Endothelial cell of umbilical vein (primary cell): Measurements from ENCODE around the gene KIF22.

Source experiments
- EZH2 ChIP-seq: IDR thresholded peaks from 2 replicates; pipeline ENCODE4 v1.6.1; 2012; ENCODE audit warnings: borderline replicate concordance, low read depth, mild to moderate bottlenecking, moderate library complexity, low read length, inconsistent platforms; ENCODE audit not compliant: severe bottlenecking
- FOS ChIP-seq: IDR thresholded peaks from 2 replicates; pipeline ENCODE4 v1.6.1; 2011; ENCODE audit warnings: mild to moderate bottlenecking, low read length, moderate library complexity, borderline replicate concordance; ENCODE audit not compliant: insufficient read depth
- GATA2 ChIP-seq: IDR thresholded peaks from 2 replicates; pipeline ENCODE4 v1.7.0; 2011; ENCODE audit warnings: low read depth, mild to moderate bottlenecking, moderate library complexity, mixed read lengths, low read length; ENCODE audit not compliant: insufficient read length, insufficient read depth
- JUN ChIP-seq: IDR thresholded peaks from 2 replicates; pipeline ENCODE4 v1.6.1; 2011; ENCODE audit warnings: borderline replicate concordance, low read depth; ENCODE audit not compliant: insufficient read length, insufficient read depth
- POLR2A ChIP-seq: IDR thresholded peaks from 2 replicates; pipeline ENCODE4 v1.6.1; 2012; ENCODE audit warnings: low read depth, mild to moderate bottlenecking, control low read depth, low read length
- POLR2AphosphoS5 ChIP-seq: IDR thresholded peaks from 2 replicates; pipeline ENCODE4 v1.6.1; 2012; ENCODE audit warnings: low read depth, mild to moderate bottlenecking, control low read depth, low read length, moderate library complexity; ENCODE audit not compliant: insufficient read depth
- TF ChIP-seq, protein P1 (sequence below), 2 donors: IDR thresholded peaks; 1 replicate in 1 of 2; 2 replicates in 1 of 2; pipeline ENCODE4 v1.5.1; 2011; ENCODE audit warnings: low read length in 2 of 2, mild to moderate bottlenecking in 2 of 2, moderate library complexity in 2 of 2, control low read depth in 1 of 2, inconsistent platforms in 1 of 2, low read depth in 1 of 2; ENCODE audit not compliant: insufficient read depth in 1 of 2; ENCODE audit errors: extremely low read depth in 1 of 2
- TF ChIP-seq, protein P2 (sequence below): IDR thresholded peaks from 2 replicates; pipeline ENCODE4 v1.6.1; 2011; ENCODE audit not compliant: insufficient read depth, insufficient read length

DNA sequence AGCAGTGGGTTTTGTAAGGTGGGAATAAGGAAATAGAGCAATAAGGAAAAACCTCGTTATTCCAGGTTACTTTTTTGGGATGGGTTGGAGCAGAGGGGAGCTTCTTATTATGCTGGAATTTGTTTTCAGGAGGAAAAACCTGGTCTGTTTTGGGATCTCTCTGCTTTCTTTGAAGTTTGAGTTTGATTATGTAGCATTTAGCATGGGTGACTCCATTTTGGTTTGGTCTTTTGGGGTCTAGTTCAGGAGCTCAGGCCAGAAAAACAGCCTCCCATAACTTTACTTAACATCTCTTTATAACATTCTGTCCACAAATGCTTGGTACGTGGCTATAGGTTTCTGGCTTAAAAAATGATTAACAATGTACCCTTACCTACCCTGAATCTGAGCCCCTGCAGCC lies 21.0 kb upstream of the KIF22 start:
- TF ChIP-seq JUN (no peak), POLR2AphosphoS5 (no peak), EZH2 (no peak), POLR2A (no peak), GATA2 (no peak), FOS (no peak)
- TF ChIP-seq, protein P1, sequence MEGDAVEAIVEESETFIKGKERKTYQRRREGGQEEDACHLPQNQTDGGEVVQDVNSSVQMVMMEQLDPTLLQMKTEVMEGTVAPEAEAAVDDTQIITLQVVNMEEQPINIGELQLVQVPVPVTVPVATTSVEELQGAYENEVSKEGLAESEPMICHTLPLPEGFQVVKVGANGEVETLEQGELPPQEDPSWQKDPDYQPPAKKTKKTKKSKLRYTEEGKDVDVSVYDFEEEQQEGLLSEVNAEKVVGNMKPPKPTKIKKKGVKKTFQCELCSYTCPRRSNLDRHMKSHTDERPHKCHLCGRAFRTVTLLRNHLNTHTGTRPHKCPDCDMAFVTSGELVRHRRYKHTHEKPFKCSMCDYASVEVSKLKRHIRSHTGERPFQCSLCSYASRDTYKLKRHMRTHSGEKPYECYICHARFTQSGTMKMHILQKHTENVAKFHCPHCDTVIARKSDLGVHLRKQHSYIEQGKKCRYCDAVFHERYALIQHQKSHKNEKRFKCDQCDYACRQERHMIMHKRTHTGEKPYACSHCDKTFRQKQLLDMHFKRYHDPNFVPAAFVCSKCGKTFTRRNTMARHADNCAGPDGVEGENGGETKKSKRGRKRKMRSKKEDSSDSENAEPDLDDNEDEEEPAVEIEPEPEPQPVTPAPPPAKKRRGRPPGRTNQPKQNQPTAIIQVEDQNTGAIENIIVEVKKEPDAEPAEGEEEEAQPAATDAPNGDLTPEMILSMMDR (IDR thresholded peaks at IDR 0.05; ENCODE audit: extremely low read depth in 1 of 2, insufficient read depth in 1 of 2, low read depth in 1 of 2, low read length in 2 of 2) = no peak
- TF ChIP-seq, protein P2, sequence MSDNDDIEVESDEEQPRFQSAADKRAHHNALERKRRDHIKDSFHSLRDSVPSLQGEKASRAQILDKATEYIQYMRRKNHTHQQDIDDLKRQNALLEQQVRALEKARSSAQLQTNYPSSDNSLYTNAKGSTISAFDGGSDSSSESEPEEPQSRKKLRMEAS = no peak
